HG03175 (cell line): ENCODE measurements around the gene NXPH3.

Experiments used
- ATAC-seq: cut with Tn5 transposase; IDR thresholded peaks from one replicate; pipeline ENCODE4 v1.9.1; 2021; ENCODE audit warnings: mild to moderate bottlenecking, moderate library complexity; ENCODE audit not compliant: unreplicated experiment

Gene NXPH3

GRCh38 chr17:49618028-49618611, 42.4 kb downstream of the NXPH3 start:
- no peak for ATAC-seq

GRCh38 chr17:49621420-49621819, 45.7 kb downstream of the NXPH3 start:
- ATAC-seq = no peak

- no peak for ATAC-seq
These were observed 46.4 kb downstream of the NXPH3 start for GRCh38 chr17:49621946-49622529.

GRCh38 chr17:49624896-49625295, 49.2 kb downstream of the NXPH3 start:
- no peak for ATAC-seq

GRCh38 chr17:49629447-49629846, 53.8 kb downstream of the NXPH3 start:
- no peak for ATAC-seq

GRCh38 chr17:49630113-49630900, 54.6 kb downstream of the NXPH3 start:
- no peak for ATAC-seq

- no peak for ATAC-seq
These were observed 55.8 kb downstream of the NXPH3 start for GRCh38 chr17:49631496-49631895.
